ENCODE measurements around the gene ZC3HAV1.
"Not testable (repeated sequence)": the region's sequence is repeated elsewhere in the genome, so short reads cannot be mapped to it uniquely, and the experiment has no call there.

Gene ZC3HAV1

GRCh38 chr7:139034336-139034735 is 75.2 kb downstream of the ZC3HAV1 start:
- DNase-seq (ENCODE audit: insufficient read length, low spot score) (no peak), FAIRE-seq (no peak)
- no peak for TF ChIP-seq CTCF (IDR thresholded peaks at IDR 0.05; ENCODE audit: insufficient read depth, missing control alignments)

GRCh38 chr7:139033346-139034114 is 76.0 kb downstream of the ZC3HAV1 start:
- TF ChIP-seq CTCF (IDR thresholded peaks at IDR 0.05; ENCODE audit: insufficient read depth, missing control alignments), result no peak
- FAIRE-seq (no peak), DNase-seq (ENCODE audit: insufficient read length, low spot score) (no peak)

- FAIRE-seq (no peak), DNase-seq (ENCODE audit: insufficient read length, low spot score) (no peak)
- no peak for TF ChIP-seq CTCF (IDR thresholded peaks at IDR 0.05; ENCODE audit: insufficient read depth, missing control alignments)
These were observed 77.0 kb downstream of the ZC3HAV1 start for GRCh38 chr7:139032473-139032872.

- FAIRE-seq, result no peak
- no peak for TF ChIP-seq CTCF (IDR thresholded peaks at IDR 0.05; ENCODE audit: insufficient read depth, missing control alignments)
- DNase-seq (ENCODE audit: insufficient read length, low spot score), result no peak
These were observed 80.2 kb downstream of the ZC3HAV1 start for GRCh38 chr7:139029353-139029752.

- DNase-seq (ENCODE audit: insufficient read length, low spot score) (no peak), FAIRE-seq (no peak)
- TF ChIP-seq CTCF (IDR thresholded peaks at IDR 0.05; ENCODE audit: insufficient read depth, missing control alignments), result no peak
These were observed 83.0 kb downstream of the ZC3HAV1 start for GRCh38 chr7:139026551-139026950.

GRCh38 chr7:139025861-139026260 is 83.7 kb downstream of the ZC3HAV1 start:
- DNase-seq (ENCODE audit: insufficient read length, low spot score); FAIRE-seq: not testable (repeated sequence)

GRCh38 chr7:139023076-139023475 is 86.4 kb downstream of the ZC3HAV1 start:
- TF ChIP-seq CTCF (IDR thresholded peaks at IDR 0.05; ENCODE audit: insufficient read depth, missing control alignments), result no peak
- FAIRE-seq (no peak), DNase-seq (ENCODE audit: insufficient read length, low spot score) (no peak)

Measured in D721Med (cell line).